Measurements from ENCODE around the gene FOXJ3.

The FOXJ3 gene

GRCh38 chr1:42183957-42184268, 151.1 kb downstream of the FOXJ3 start:
- H4K20me1 ChIP-seq (ENCODE audit: control insufficient read depth, insufficient read depth, low read depth, low read length), result no peaks in the 10 kb centered on the region
- H3F3A ChIP-seq (ENCODE audit: control insufficient read depth, insufficient read depth), result no peaks in the 10 kb centered on the region
- H3K4me3 ChIP-seq (ENCODE audit: low read length), result no peak overlapping the region
- H3K36me3 ChIP-seq (ENCODE audit: control insufficient read depth, low read length), result peaks cover 38% of the 10 kb centered on the region
- H3K27me3 ChIP-seq (ENCODE audit: control insufficient read depth, low read length), result no peaks in the 10 kb centered on the region
- H3K9me2 ChIP-seq (replicated peaks; ENCODE audit: control insufficient read depth, low read length), result no peaks in the 10 kb centered on the region
- no peaks in the 10 kb centered on the region for H3K9me3 ChIP-seq (ENCODE audit: control insufficient read depth, insufficient read depth, low read length)
- H3K4me2 ChIP-seq (ENCODE audit: low read length), result no peak overlapping the region
- H3K27ac ChIP-seq (ENCODE audit: low read depth, low read length), result no peak overlapping the region
- TF ChIP-seq EZH2phosphoT487 (IDR thresholded peaks at IDR 0.05; ENCODE audit: borderline replicate concordance, low read length) (no peak), CTCF (IDR thresholded peaks at IDR 0.05; ENCODE audit: low read depth, low read length, poor library complexity, severe bottlenecking) (no peak)
- peaks cover 3% of the 10 kb centered on the region; the same call in 1 of the 2 replicates for H3K4me1 ChIP-seq (ENCODE audit: control insufficient read depth, low read length)
- H3K79me2 ChIP-seq (ENCODE audit: control insufficient read depth, low read length), result no peaks in the 10 kb centered on the region

- H3K36me3 ChIP-seq (ENCODE audit: control insufficient read depth, low read length), result peaks cover 36% of the 10 kb centered on the region
- peaks cover 3% of the 10 kb centered on the region; the same call in 1 of the 2 replicates for H3K4me1 ChIP-seq (ENCODE audit: control insufficient read depth, low read length)
- H3K27ac ChIP-seq (ENCODE audit: low read depth, low read length), result no peak overlapping the region
- TF ChIP-seq EZH2phosphoT487 (IDR thresholded peaks at IDR 0.05; ENCODE audit: borderline replicate concordance, low read length) (no peak), CTCF (IDR thresholded peaks at IDR 0.05; ENCODE audit: low read depth, low read length, poor library complexity, severe bottlenecking) (no peak)
- H3K27me3 ChIP-seq (ENCODE audit: control insufficient read depth, low read length), result no peaks in the 10 kb centered on the region
- H3K9me2 ChIP-seq (replicated peaks; ENCODE audit: control insufficient read depth, low read length), result no peaks in the 10 kb centered on the region
- no peak overlapping the region for H3K4me3 ChIP-seq (ENCODE audit: low read length)
- no peaks in the 10 kb centered on the region for H3F3A ChIP-seq (ENCODE audit: control insufficient read depth, insufficient read depth)
- no peaks in the 10 kb centered on the region for H3K9me3 ChIP-seq (ENCODE audit: control insufficient read depth, insufficient read depth, low read length)
- no peaks in the 10 kb centered on the region for H4K20me1 ChIP-seq (ENCODE audit: control insufficient read depth, insufficient read depth, low read depth, low read length)
- H3K4me2 ChIP-seq (ENCODE audit: low read length), result no peak overlapping the region
- H3K79me2 ChIP-seq (ENCODE audit: control insufficient read depth, low read length), result no peaks in the 10 kb centered on the region
Observed at GRCh38 chr1:42183210-42183956, 151.7 kb downstream of the FOXJ3 start.

GRCh38 chr1:42181687-42182086, 153.3 kb downstream of the FOXJ3 start:
- H3K4me2 ChIP-seq (ENCODE audit: low read length), result no peak overlapping the region
- H3K9me3 ChIP-seq (ENCODE audit: control insufficient read depth, insufficient read depth, low read length), result no peaks in the 10 kb centered on the region
- H3K4me3 ChIP-seq (ENCODE audit: low read length), result no peak overlapping the region
- H3K79me2 ChIP-seq (ENCODE audit: control insufficient read depth, low read length), result no peaks in the 10 kb centered on the region
- no peak overlapping the region for H3K27ac ChIP-seq (ENCODE audit: low read depth, low read length)
- H3F3A ChIP-seq (ENCODE audit: control insufficient read depth, insufficient read depth), result no peaks in the 10 kb centered on the region
- H3K9me2 ChIP-seq (replicated peaks; ENCODE audit: control insufficient read depth, low read length), result no peaks in the 10 kb centered on the region
- H3K36me3 ChIP-seq (ENCODE audit: control insufficient read depth, low read length), result peaks cover 34% of the 10 kb centered on the region
- no peaks in the 10 kb centered on the region for H3K27me3 ChIP-seq (ENCODE audit: control insufficient read depth, low read length)
- TF ChIP-seq EZH2phosphoT487 (IDR thresholded peaks at IDR 0.05; ENCODE audit: borderline replicate concordance, low read length) (no peak), CTCF (IDR thresholded peaks at IDR 0.05; ENCODE audit: low read depth, low read length, poor library complexity, severe bottlenecking) (no peak)
- H3K4me1 ChIP-seq (ENCODE audit: control insufficient read depth, low read length), result peaks cover 3% of the 10 kb centered on the region; the same call in 1 of the 2 replicates
- H4K20me1 ChIP-seq (ENCODE audit: control insufficient read depth, insufficient read depth, low read depth, low read length), result no peaks in the 10 kb centered on the region

Measured in DOHH2 (cell line).